ENCODE results near the gene TPK1. TPM values are rescaled to one million over a fixed set of nuclear protein-coding genes. Genes with fewer than 3 reads are reported as not detected.

TPK1 gene
- total RNA-seq, 3 donors from 2014 or later (not counting 1 experiment from before 2014, with no cell fraction given): 20.9 to 28.6 (median 25.3) TPM

DNA sequence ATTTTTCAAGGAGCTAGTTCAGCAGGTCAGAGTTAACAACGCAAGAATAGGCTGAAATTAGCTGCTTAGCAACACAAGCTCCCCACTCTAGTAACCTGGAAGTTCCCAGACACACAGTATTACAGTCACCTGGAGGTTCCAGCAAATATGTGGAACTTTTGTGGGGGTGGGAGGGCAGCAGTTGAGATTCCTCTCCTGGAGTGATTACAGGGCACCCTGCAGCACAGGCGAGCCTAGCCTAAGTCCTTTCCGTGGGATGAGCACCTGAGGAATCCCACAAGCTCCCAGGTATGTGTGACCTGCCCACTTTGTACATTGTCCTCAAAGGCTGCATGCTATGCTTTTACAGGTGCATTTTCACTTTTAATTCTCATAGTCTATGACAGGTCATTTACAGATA, 13.6 kb downstream of the TPK1 start:
- Histone ChIP-seq H3K4me1 (ENCODE audit: control insufficient read depth, insufficient read depth, low read length) (peaks cover 19% of the 10 kb centered on the region), H3K27ac (ENCODE audit: low read length) (no peak overlapping the region), H3K27me3 (ENCODE audit: control insufficient read depth, insufficient read depth, low read length) (no peaks in the 10 kb centered on the region), H3K4me3 (ENCODE audit: low read length) (no peak overlapping the region), H3K9me3 (ENCODE audit: control insufficient read depth, insufficient read depth, low read length) (no peaks in the 10 kb centered on the region), H3K36me3 (ENCODE audit: control insufficient read depth, insufficient read depth, low read length) (no peaks in the 10 kb centered on the region)
- WGBS (ENCODE audit: insufficient coverage): 95% methylated on average over 3 of the region's 3 CpGs
- Mint-ChIP-seq H3K27me3 (ENCODE audit: low read depth in 2 of 2) (no peaks in the 10 kb centered on the region), H3K4me3 (no peak overlapping the region), H3K9me3 (no peaks in the 10 kb centered on the region), H3K27ac (no peak overlapping the region), H3K36me3 (no peaks in the 10 kb centered on the region), H3K4me1 (peaks cover 25 to 29% of the 10 kb centered on the region in 2 donors)
- no peak for DNase-seq
- ATAC-seq: no peak
- no peak for TF ChIP-seq CTCF (IDR thresholded peaks at IDR 0.05)
- intact Hi-C loops (cut with micrococcal nuclease): no loop called here

GRCh38 chr7:144821067-144821466, 14.8 kb downstream of the TPK1 start:
- DNase-seq (peak in 1 of 2 donors; percentile 22), ATAC-seq (no peak)
- intact Hi-C loops (cut with micrococcal nuclease): no loop called here
- WGBS (ENCODE audit: insufficient coverage): 73% methylated on average over 4 of the region's 4 CpGs
- no peak overlapping the region for H3K27ac ChIP-seq (ENCODE audit: low read length)
- no peaks in the 10 kb centered on the region for H3K27me3 ChIP-seq (ENCODE audit: control insufficient read depth, insufficient read depth, low read length)
- H3K27me3 Mint-ChIP-seq (ENCODE audit: low read depth in 2 of 2): no peaks in the 10 kb centered on the region
- H3K36me3 ChIP-seq (ENCODE audit: control insufficient read depth, insufficient read depth, low read length): no peaks in the 10 kb centered on the region
- no peaks in the 10 kb centered on the region for H3K9me3 Mint-ChIP-seq
- no peaks in the 10 kb centered on the region for H3K36me3 Mint-ChIP-seq
- TF ChIP-seq CTCF (IDR thresholded peaks at IDR 0.05): no peak
- peaks cover 25 to 29% of the 10 kb centered on the region in 2 donors for H3K4me1 Mint-ChIP-seq
- H3K4me1 ChIP-seq (ENCODE audit: control insufficient read depth, insufficient read depth, low read length): peaks cover 19% of the 10 kb centered on the region
- H3K4me3 ChIP-seq (ENCODE audit: low read length): no peak overlapping the region
- H3K4me3 Mint-ChIP-seq: no peak overlapping the region
- no peaks in the 10 kb centered on the region for H3K9me3 ChIP-seq (ENCODE audit: control insufficient read depth, insufficient read depth, low read length)
- H3K27ac Mint-ChIP-seq: no peak overlapping the region

- no peaks in the 10 kb centered on the region for H3K27me3 Mint-ChIP-seq (ENCODE audit: low read depth in 2 of 2)
- H3K36me3 Mint-ChIP-seq: no peaks in the 10 kb centered on the region
- H3K27ac ChIP-seq (ENCODE audit: low read length): no peak overlapping the region
- peaks cover 25 to 29% of the 10 kb centered on the region in 2 donors for H3K4me1 Mint-ChIP-seq
- no peaks in the 10 kb centered on the region for H3K36me3 ChIP-seq (ENCODE audit: control insufficient read depth, insufficient read depth, low read length)
- peak in 1 of 2 donors; percentile 44 for DNase-seq
- intact Hi-C loops (cut with micrococcal nuclease): no loop called here
- H3K27ac Mint-ChIP-seq: peak overlapping the region; percentile 16 to 69
- no peaks in the 10 kb centered on the region for H3K9me3 Mint-ChIP-seq
- no peak for ATAC-seq
- peaks cover 19% of the 10 kb centered on the region for H3K4me1 ChIP-seq (ENCODE audit: control insufficient read depth, insufficient read depth, low read length)
- no peaks in the 10 kb centered on the region for H3K9me3 ChIP-seq (ENCODE audit: control insufficient read depth, insufficient read depth, low read length)
- no peak for TF ChIP-seq CTCF (IDR thresholded peaks at IDR 0.05)
- H3K4me3 ChIP-seq (ENCODE audit: low read length): no peak overlapping the region
- no peak overlapping the region for H3K4me3 Mint-ChIP-seq
- H3K27me3 ChIP-seq (ENCODE audit: control insufficient read depth, insufficient read depth, low read length): no peaks in the 10 kb centered on the region
Observed at GRCh38 chr7:144820552-144820951, 15.3 kb downstream of the TPK1 start.

- Histone ChIP-seq H3K27ac (ENCODE audit: low read length) (no peak overlapping the region), H3K36me3 (ENCODE audit: control insufficient read depth, insufficient read depth, low read length) (no peaks in the 10 kb centered on the region), H3K4me1 (ENCODE audit: control insufficient read depth, insufficient read depth, low read length) (peaks cover 19% of the 10 kb centered on the region), H3K4me3 (ENCODE audit: low read length) (no peak overlapping the region), H3K9me3 (ENCODE audit: control insufficient read depth, insufficient read depth, low read length) (no peaks in the 10 kb centered on the region), H3K27me3 (ENCODE audit: control insufficient read depth, insufficient read depth, low read length) (no peaks in the 10 kb centered on the region)
- 100% methylated on average over 1 of the region's 1 CpG for WGBS (ENCODE audit: insufficient coverage)
- no peak overlapping the region for H3K4me3 Mint-ChIP-seq
- intact Hi-C loops (cut with micrococcal nuclease): no loop called here
- no peaks in the 10 kb centered on the region for H3K9me3 Mint-ChIP-seq
- ATAC-seq: no peak
- DNase-seq: no peak
- TF ChIP-seq CTCF (IDR thresholded peaks at IDR 0.05): no peak
- H3K4me1 Mint-ChIP-seq: peaks cover 25 to 29% of the 10 kb centered on the region in 2 donors
- H3K36me3 Mint-ChIP-seq: no peaks in the 10 kb centered on the region
- no peaks in the 10 kb centered on the region for H3K27me3 Mint-ChIP-seq (ENCODE audit: low read depth in 2 of 2)
- peak overlapping the region; percentile 53 to 69 for H3K27ac Mint-ChIP-seq
Observed at GRCh38 chr7:144819566-144819965, 16.3 kb downstream of the TPK1 start.
